ENCODE data around the gene PTCRA.
"Not testable (repeated sequence)": the region's sequence is repeated elsewhere in the genome, so short reads cannot be mapped to it uniquely, and the experiment has no call there.

The PTCRA gene

DNA sequence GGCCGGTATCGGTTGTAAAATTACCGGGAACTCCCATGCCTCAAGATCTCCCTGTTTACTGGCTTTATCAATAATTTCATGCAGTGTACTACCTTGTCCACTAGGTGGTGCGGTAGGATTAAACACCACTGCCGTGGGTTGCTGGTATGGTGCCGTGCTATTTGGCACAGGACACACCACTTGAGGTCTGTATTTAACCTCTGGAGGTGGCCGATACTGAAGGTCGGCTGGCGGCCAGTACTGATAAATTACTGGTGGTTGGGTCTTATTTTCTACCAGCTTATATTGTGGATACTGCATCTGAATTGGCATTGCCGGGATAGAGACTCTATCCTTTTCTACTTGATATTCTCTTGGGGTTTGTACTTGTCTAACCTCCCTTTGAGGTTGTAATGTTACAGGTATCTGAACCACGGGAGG lies 14.3 kb upstream of the PTCRA start:
- Histone ChIP-seq H3K4me2 (ENCODE audit: low read depth, low read length, poor library complexity, severe bottlenecking) (peak overlapping the region; percentile 60), H3K27me3 (ENCODE audit: insufficient read depth, low read length, poor library complexity, severe bottlenecking) (no peaks in the 10 kb centered on the region), H3K9me3 (ENCODE audit: insufficient read depth, low read depth, low read length) (no peaks in the 10 kb centered on the region), H3K4me3 (ENCODE audit: low read length, poor library complexity, severe bottlenecking) (peak overlapping the region; percentile 50), H3K9me2 (replicated peaks; ENCODE audit: low read depth, low read length) (no peaks in the 10 kb centered on the region), H2AFZ (ENCODE audit: low read length) (peak overlapping the region; percentile 76), H3K79me2 (ENCODE audit: insufficient read depth, low read length) (no peaks in the 10 kb centered on the region), H4K20me1 (ENCODE audit: insufficient read depth, low read length, poor library complexity, severe bottlenecking) (no peaks in the 10 kb centered on the region), H3K9ac (ENCODE audit: low read depth, low read length, poor library complexity, severe bottlenecking) (peak overlapping the region; percentile 42), H3K4me1 (ENCODE audit: insufficient read depth, low read length, poor library complexity, severe bottlenecking) (peaks cover 11% of the 10 kb centered on the region), H3F3A (ENCODE audit: low read depth) (no peaks in the 10 kb centered on the region), H3K36me3 (ENCODE audit: insufficient read depth, low read length) (no peaks in the 10 kb centered on the region)
- TF ChIP-seq, protein P1, sequence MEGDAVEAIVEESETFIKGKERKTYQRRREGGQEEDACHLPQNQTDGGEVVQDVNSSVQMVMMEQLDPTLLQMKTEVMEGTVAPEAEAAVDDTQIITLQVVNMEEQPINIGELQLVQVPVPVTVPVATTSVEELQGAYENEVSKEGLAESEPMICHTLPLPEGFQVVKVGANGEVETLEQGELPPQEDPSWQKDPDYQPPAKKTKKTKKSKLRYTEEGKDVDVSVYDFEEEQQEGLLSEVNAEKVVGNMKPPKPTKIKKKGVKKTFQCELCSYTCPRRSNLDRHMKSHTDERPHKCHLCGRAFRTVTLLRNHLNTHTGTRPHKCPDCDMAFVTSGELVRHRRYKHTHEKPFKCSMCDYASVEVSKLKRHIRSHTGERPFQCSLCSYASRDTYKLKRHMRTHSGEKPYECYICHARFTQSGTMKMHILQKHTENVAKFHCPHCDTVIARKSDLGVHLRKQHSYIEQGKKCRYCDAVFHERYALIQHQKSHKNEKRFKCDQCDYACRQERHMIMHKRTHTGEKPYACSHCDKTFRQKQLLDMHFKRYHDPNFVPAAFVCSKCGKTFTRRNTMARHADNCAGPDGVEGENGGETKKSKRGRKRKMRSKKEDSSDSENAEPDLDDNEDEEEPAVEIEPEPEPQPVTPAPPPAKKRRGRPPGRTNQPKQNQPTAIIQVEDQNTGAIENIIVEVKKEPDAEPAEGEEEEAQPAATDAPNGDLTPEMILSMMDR (conservative IDR thresholded peaks at IDR 0.05; ENCODE audit: low read length): peak; percentile 89
- no peak for TF ChIP-seq EZH2phosphoT487 (IDR thresholded peaks at IDR 0.05; ENCODE audit: borderline replicate concordance)

DNA sequence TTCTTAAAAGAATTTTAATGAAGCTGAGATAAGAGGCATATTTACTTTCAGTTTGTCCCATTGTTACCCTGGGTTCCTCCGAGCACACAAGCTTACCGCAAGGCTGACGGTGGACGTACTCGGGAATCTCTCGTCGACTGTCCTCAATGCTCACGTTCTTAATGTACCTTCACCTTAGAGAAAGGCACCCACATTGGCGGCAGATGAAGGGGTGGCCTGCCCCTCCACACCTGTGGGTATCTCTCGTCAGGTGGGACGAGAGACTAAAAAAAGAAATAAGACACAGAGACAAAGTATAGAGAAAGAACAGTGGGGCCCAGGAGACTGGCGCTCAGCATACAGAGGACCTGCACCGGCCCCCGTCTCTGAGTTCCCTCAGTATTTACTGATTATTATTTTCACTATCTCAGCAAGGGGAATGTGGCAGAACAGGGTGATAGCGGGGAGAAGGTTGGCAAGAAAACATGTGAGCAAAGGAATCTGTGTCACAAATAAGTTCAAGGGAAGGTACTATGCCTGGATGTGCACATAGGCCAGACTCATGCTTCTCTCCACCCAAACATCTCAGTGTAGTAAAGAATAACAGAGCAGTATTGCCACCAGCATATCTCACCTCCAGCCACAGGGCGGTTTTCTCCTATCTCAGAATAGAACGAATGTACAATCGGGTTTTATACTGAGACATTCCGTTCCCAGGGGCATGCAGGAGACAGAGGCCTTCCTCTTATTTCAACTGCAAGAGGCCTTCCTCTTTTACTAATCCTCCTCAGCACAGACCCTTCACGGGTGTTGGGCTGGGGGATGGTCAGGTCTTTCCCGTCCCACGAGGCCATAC lies 13.2 kb upstream of the PTCRA start:
- H3K9ac ChIP-seq (ENCODE audit: low read depth, low read length, poor library complexity, severe bottlenecking); H3F3A ChIP-seq (ENCODE audit: low read depth); H3K36me3 ChIP-seq (ENCODE audit: insufficient read depth, low read length); H3K4me3 ChIP-seq (ENCODE audit: low read length, poor library complexity, severe bottlenecking); H3K79me2 ChIP-seq (ENCODE audit: insufficient read depth, low read length); H3K9me2 ChIP-seq (replicated peaks; ENCODE audit: low read depth, low read length); H3K27me3 ChIP-seq (ENCODE audit: insufficient read depth, low read length, poor library complexity, severe bottlenecking); H4K20me1 ChIP-seq (ENCODE audit: insufficient read depth, low read length, poor library complexity, severe bottlenecking); H3K9me3 ChIP-seq (ENCODE audit: insufficient read depth, low read depth, low read length): not testable (repeated sequence)
- peak overlapping the region; percentile 76; the same call in 1 of the 2 replicates for H2AFZ ChIP-seq (ENCODE audit: low read length)
- H3K4me1 ChIP-seq (ENCODE audit: insufficient read depth, low read length, poor library complexity, severe bottlenecking): peaks cover 11% of the 10 kb centered on the region
- H3K4me2 ChIP-seq (ENCODE audit: low read depth, low read length, poor library complexity, severe bottlenecking): peak overlapping the region; percentile 60

DNA sequence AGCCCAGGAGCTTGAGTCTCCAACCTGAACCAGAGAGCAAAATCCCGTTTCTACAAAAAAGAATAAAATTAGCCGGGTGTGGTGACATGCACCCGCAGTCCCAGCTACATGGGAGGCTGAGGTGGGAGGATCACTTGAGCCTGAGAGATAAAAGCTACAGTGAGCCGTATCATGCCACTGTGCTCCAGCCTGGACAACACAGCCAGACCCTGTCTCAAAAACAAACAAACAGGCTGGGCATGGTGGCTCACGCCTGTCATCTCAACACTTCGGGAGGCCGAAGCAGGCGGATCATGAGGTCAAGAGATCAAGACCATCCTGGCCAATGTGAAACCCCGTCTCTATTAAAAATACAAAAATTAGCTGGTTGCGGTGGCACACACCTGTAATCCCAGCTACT lies 11.4 kb upstream of the PTCRA start:
- Histone ChIP-seq H4K20me1 (ENCODE audit: insufficient read depth, low read length, poor library complexity, severe bottlenecking) (no peaks in the 10 kb centered on the region), H2AFZ (ENCODE audit: low read length) (no peak overlapping the region), H3K9me2 (replicated peaks; ENCODE audit: low read depth, low read length) (no peaks in the 10 kb centered on the region), H3K36me3 (ENCODE audit: insufficient read depth, low read length) (no peaks in the 10 kb centered on the region), H3K4me2 (ENCODE audit: low read depth, low read length, poor library complexity, severe bottlenecking) (no peak overlapping the region), H3K79me2 (ENCODE audit: insufficient read depth, low read length) (no peaks in the 10 kb centered on the region), H3K4me3 (ENCODE audit: low read length, poor library complexity, severe bottlenecking) (no peak overlapping the region), H3K27me3 (ENCODE audit: insufficient read depth, low read length, poor library complexity, severe bottlenecking) (no peaks in the 10 kb centered on the region), H3K9ac (ENCODE audit: low read depth, low read length, poor library complexity, severe bottlenecking) (no peak overlapping the region), H3K4me1 (ENCODE audit: insufficient read depth, low read length, poor library complexity, severe bottlenecking) (peaks cover 8% of the 10 kb centered on the region), H3K9me3 (ENCODE audit: insufficient read depth, low read depth, low read length) (no peaks in the 10 kb centered on the region), H3F3A (ENCODE audit: low read depth) (no peaks in the 10 kb centered on the region)
- TF ChIP-seq, protein P1 (conservative IDR thresholded peaks at IDR 0.05; ENCODE audit: low read length): no peak
- no peak for TF ChIP-seq EZH2phosphoT487 (IDR thresholded peaks at IDR 0.05; ENCODE audit: borderline replicate concordance)

DNA sequence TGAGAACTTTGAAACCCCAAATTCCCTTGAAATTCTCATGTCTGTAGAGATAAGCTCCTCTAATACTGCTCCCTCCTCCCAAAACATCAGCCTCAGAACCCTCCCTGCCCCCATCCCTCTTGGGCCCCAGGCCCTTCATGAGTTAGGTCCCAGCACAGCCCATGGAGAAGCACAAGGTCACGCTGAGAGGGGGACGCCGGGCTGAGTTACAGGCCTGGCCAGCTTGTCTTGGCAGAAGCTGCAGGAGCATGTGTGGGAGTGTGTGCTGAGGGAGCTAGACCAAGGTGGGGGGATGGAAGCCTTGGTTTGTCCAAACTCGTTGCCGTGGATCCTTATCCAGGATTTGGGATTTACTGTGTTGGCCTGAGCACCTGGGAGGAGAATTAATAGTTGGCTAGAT lies 8.5 kb upstream of the PTCRA start:
- Histone ChIP-seq H3K9ac (ENCODE audit: low read depth, low read length, poor library complexity, severe bottlenecking) (no peak overlapping the region), H2AFZ (ENCODE audit: low read length) (no peak overlapping the region), H3F3A (ENCODE audit: low read depth) (no peaks in the 10 kb centered on the region), H3K36me3 (ENCODE audit: insufficient read depth, low read length) (no peaks in the 10 kb centered on the region), H3K4me2 (ENCODE audit: low read depth, low read length, poor library complexity, severe bottlenecking) (no peak overlapping the region), H3K79me2 (ENCODE audit: insufficient read depth, low read length) (no peaks in the 10 kb centered on the region), H3K4me1 (ENCODE audit: insufficient read depth, low read length, poor library complexity, severe bottlenecking) (peaks cover under 1% of the 10 kb centered on the region), H4K20me1 (ENCODE audit: insufficient read depth, low read length, poor library complexity, severe bottlenecking) (no peaks in the 10 kb centered on the region), H3K9me2 (replicated peaks; ENCODE audit: low read depth, low read length) (no peaks in the 10 kb centered on the region), H3K9me3 (ENCODE audit: insufficient read depth, low read depth, low read length) (no peaks in the 10 kb centered on the region), H3K4me3 (ENCODE audit: low read length, poor library complexity, severe bottlenecking) (no peak overlapping the region), H3K27me3 (ENCODE audit: insufficient read depth, low read length, poor library complexity, severe bottlenecking) (no peaks in the 10 kb centered on the region)
- TF ChIP-seq EZH2phosphoT487 (IDR thresholded peaks at IDR 0.05; ENCODE audit: borderline replicate concordance): no peak
- TF ChIP-seq, protein P1 (conservative IDR thresholded peaks at IDR 0.05; ENCODE audit: low read length): no peak

Measured in Loucy (cell line).